GM23248 (cell line): ENCODE results near the gene IL4R. TPM values are rescaled to one million over a fixed set of nuclear protein-coding genes. Genes with fewer than 3 reads are reported as not detected.

Experiments used
- DNase-seq: peaks from one replicate; pipeline ENCODE4 v3.0.0-alpha.2; 2015
- H2AFZ ChIP-seq: fragments of 200-600 bp; sonication (generic); 2 replicates; pipeline ENCODE4 v1.6.1; 2016; ENCODE audit warnings: antibody characterized with exemption
- H3F3A ChIP-seq: fragments of 200-600 bp; sonication (generic); 2 replicates; pipeline ENCODE4 v1.6.1; 2016; ENCODE audit warnings: mild to moderate bottlenecking, antibody characterized with exemption, mixed run types; ENCODE audit not compliant: insufficient read depth
- H3K27ac ChIP-seq: fragments of 200-600 bp; sonication (generic); 2 replicates; pipeline ENCODE4 v1.5.1; 2016; ENCODE audit warnings: mild to moderate bottlenecking
- H3K27me3 ChIP-seq: fragments of 200-600 bp; sonication (generic); replicated peaks from 2 replicates; pipeline ENCODE4 v1.6.1; 2016; ENCODE audit warnings: mild to moderate bottlenecking; ENCODE audit not compliant: insufficient read depth
- H3K36me3 ChIP-seq: fragments of 200-600 bp; sonication (generic); 2 replicates; pipeline ENCODE4 v1.6.1; 2016; ENCODE audit warnings: low read depth, mild to moderate bottlenecking
- H3K4me1 ChIP-seq: fragments of 200-600 bp; sonication (generic); 2 replicates; pipeline ENCODE4 v1.6.1; 2016; ENCODE audit warnings: mild to moderate bottlenecking; ENCODE audit not compliant: insufficient read depth
- H3K4me2 ChIP-seq: fragments of 200-600 bp; sonication (generic); one replicate; pipeline ENCODE4 v1.6.1; 2016; ENCODE audit warnings: mild to moderate bottlenecking; ENCODE audit not compliant: unreplicated experiment
- H3K4me3 ChIP-seq: fragments of 200-600 bp; sonication (generic); 2 replicates; pipeline ENCODE4 v1.5.1; 2016; ENCODE audit warnings: mild to moderate bottlenecking
- H3K79me2 ChIP-seq: fragments of 200-600 bp; sonication (generic); 2 replicates; pipeline ENCODE4 v1.6.1; 2016; ENCODE audit warnings: mild to moderate bottlenecking; ENCODE audit not compliant: insufficient read depth
- H3K9ac ChIP-seq: fragments of 200-600 bp; sonication (generic); 2 replicates; pipeline ENCODE4 v1.6.1; 2016; ENCODE audit warnings: mild to moderate bottlenecking
- H3K9me2 ChIP-seq: fragments of 200-600 bp; sonication (generic); 2 replicates; pipeline ENCODE4 v1.6.1; 2016; ENCODE audit warnings: mixed run types, mild to moderate bottlenecking, moderate library complexity; ENCODE audit not compliant: insufficient read depth
- H3K9me3 ChIP-seq: fragments of 200-600 bp; sonication (generic); one replicate; pipeline ENCODE4 v1.6.1; 2017; ENCODE audit warnings: low read depth
- H4K20me1 ChIP-seq: fragments of 200-600 bp; sonication (generic); 2 replicates; pipeline ENCODE4 v1.6.0; 2016; ENCODE audit not compliant: insufficient read depth
- EZH2 ChIP-seq: fragments of 200-600 bp; sonication (generic); IDR thresholded peaks from 2 replicates; pipeline ENCODE4 v1.6.1; 2018; ENCODE audit warnings: antibody characterized with exemption, mild to moderate bottlenecking; ENCODE audit not compliant: insufficient read depth, poor library complexity, severe bottlenecking
- EZH2phosphoT487 ChIP-seq: fragments of 200-600 bp; sonication (generic); IDR thresholded peaks from 2 replicates; pipeline ENCODE4 v1.6.1; 2018; ENCODE audit warnings: antibody characterized with exemption, moderate library complexity, mild to moderate bottlenecking, low read depth; ENCODE audit not compliant: insufficient read depth
- WGBS, 2 experiments: methylation state at CpG; one replicate each; pipeline ENCODE4 v1.1.6; 2015 to 2017; ENCODE audit warnings: low lambda C conversion rate in 2 of 2, low coverage in 1 of 2; ENCODE audit errors: missing lambda C conversion rate in 2 of 2; 5-methylcytosine and 5-hydroxymethylcytosine counted together
- in situ Hi-C: fragments of 300-500 bp; cut with MboI; formaldehyde crosslinking; loops from 2 replicates; pipeline ENCODE4 v1.15.0; 2020
- polyA plus RNA-seq: library from polyadenylated mRNA; unstranded; fragments of >200 nt; fragmentation: Nextera tagmentation; extraction: Ambion mirVana; gene quantifications from 2 replicates; pipeline ENCODE4 v1.2.1, GENCODE V29; 2016
- total RNA-seq: library from RNA; depleted of rRNA; stranded (reverse); fragments of >200 nt; shearing (Covaris generic); gene quantifications from 2 replicates; pipeline ENCODE4 v1.2.3, GENCODE V29; 2014; rRNA removed

IL4R gene
- total and polyA plus RNA-seq, 2 experiments from 2014 or later: 11.7 to 17.7 TPM

DNA sequence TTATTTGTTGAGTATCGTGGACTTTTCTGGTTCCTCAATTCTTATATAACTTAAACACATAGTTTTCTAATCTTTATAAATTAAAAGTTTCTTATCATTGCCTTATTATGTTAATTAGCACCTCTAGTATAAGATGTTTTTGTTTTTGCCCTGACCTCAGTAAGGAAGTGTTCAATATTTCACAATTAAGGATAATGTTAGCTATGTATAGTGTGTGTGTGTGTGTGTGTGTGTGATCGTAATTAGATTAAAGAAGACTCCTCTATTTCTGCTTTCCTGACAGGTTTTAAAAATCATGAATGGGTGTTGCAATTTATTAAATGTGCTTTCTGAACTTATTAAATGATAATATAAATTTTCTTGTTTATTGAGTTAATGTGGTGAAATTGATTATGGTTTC lies 100.2 kb downstream of the IL4R start:
- WGBS, 2 experiments: 86 to 88% methylated on average over 2 of the region's 2 CpGs
- H2AFZ ChIP-seq: no peak overlapping the region
- no peak overlapping the region for H3K9ac ChIP-seq
- H3F3A ChIP-seq: no peaks in the 10 kb centered on the region
- in situ Hi-C loops: no loop called here
- no peaks in the 10 kb centered on the region for H3K4me1 ChIP-seq
- H4K20me1 ChIP-seq: no peaks in the 10 kb centered on the region
- H3K4me3 ChIP-seq: no peak overlapping the region
- H3K9me3 ChIP-seq: no peaks in the 10 kb centered on the region
- H3K9me2 ChIP-seq: no peaks in the 10 kb centered on the region
- H3K27me3 ChIP-seq: no peaks in the 10 kb centered on the region
- H3K79me2 ChIP-seq: no peaks in the 10 kb centered on the region
- no peak overlapping the region for H3K4me2 ChIP-seq
- no peak overlapping the region for H3K27ac ChIP-seq
- no peak for DNase-seq
- TF ChIP-seq EZH2 (no peak), EZH2phosphoT487 (no peak)
- no peaks in the 10 kb centered on the region for H3K36me3 ChIP-seq

Other genes starting within 250 kb of the IL4R start
- gene C16orf82, start 247.0 kb upstream of the IL4R start, total RNA-seq: not detected in 2 replicates
- gene C16orf82, start 247.0 kb upstream of the IL4R start, polyA plus RNA-seq: not detected in 2 replicates
- gene KDM8, start 110.4 kb upstream of the IL4R start, total RNA-seq: 1.8 and 2.5 TPM in 2 replicates
- 2.2 and 3.5 TPM in 2 replicates for gene KDM8, start 110.4 kb upstream of the IL4R start, polyA plus RNA-seq
- gene NSMCE1, start 45.2 kb upstream of the IL4R start, total RNA-seq: 45.3 and 69.3 TPM in 2 replicates
- 99.3 and 107 TPM in 2 replicates for gene NSMCE1, start 45.2 kb upstream of the IL4R start, polyA plus RNA-seq
- gene IL21R, start 88.2 kb downstream of the IL4R start, total RNA-seq: 0.76 and 1.5 TPM in 2 replicates
- gene IL21R, start 88.2 kb downstream of the IL4R start, polyA plus RNA-seq: 0.90 and 1.2 TPM in 2 replicates
- gene GTF3C1, start 235.9 kb downstream of the IL4R start, total RNA-seq: 52.1 and 65.5 TPM in 2 replicates
- 30.6 and 33.4 TPM in 2 replicates for gene GTF3C1, start 235.9 kb downstream of the IL4R start, polyA plus RNA-seq
- 6.2 and 8.5 TPM in 2 replicates for gene KATNIP, start 236.2 kb downstream of the IL4R start, total RNA-seq
- 4.8 and 6.9 TPM in 2 replicates for gene KATNIP, start 236.2 kb downstream of the IL4R start, polyA plus RNA-seq